GM13977 (cell line): ENCODE measurements around the gene LDB3.

Experiments
- DNase-seq: peaks from one replicate; pipeline ENCODE4 v3.0.0; 2012; ENCODE audit warnings: low spot score
- in situ Hi-C: fragments of 300-500 bp; cut with MboI; formaldehyde crosslinking; loops from one replicate; pipeline ENCODE4 v1.12.0; 2022; ENCODE audit warnings: low sequenced_read_pairs, low pct_unique_long_range_greater_than_20kb, mixed read lengths, inconsistent platforms; ENCODE audit not compliant: unreplicated experiment
- TF ChIP-seq, protein P1 (sequence below): IDR thresholded peaks from 2 replicates; pipeline ENCODE4 v1.5.1; 2012; ENCODE audit warnings: mild to moderate bottlenecking, control low read depth; ENCODE audit not compliant: insufficient read depth; ENCODE audit errors: extremely low read depth, missing control alignments

Gene LDB3

DNA sequence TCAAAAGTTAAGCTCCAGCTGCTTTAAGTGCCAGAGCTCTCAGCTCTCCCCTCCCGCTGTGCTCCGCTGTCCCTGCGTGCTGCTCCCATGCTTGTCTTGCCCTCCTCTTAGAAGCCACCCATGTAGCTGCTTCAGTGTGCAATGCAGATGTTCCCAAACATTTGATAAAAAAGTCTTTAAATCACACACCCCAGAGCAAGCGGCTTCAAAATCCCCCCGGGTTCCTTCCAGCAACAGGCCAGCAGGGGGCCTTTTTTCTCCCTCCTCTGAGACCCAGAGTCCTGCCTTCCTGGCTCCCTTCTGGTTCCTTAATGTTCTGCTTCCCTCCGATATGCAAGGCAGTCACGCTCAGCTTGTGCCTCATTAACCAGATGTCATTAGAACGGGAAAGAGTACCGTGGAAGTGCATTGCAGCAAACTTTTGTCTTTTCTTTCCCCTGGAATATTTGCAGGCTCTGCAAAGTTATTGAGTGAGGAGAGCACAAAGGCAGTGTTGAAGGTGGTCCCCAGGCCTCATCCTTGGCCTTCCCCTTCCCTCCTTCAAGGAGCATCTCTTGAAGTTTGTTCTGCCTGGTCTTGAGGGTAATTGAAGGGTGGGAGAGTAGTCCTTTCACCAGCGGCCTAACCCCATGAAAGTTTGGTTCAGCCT is 25.5 kb downstream of the LDB3 start:
- in situ Hi-C loops, result no loop called here
- TF ChIP-seq, protein P1, sequence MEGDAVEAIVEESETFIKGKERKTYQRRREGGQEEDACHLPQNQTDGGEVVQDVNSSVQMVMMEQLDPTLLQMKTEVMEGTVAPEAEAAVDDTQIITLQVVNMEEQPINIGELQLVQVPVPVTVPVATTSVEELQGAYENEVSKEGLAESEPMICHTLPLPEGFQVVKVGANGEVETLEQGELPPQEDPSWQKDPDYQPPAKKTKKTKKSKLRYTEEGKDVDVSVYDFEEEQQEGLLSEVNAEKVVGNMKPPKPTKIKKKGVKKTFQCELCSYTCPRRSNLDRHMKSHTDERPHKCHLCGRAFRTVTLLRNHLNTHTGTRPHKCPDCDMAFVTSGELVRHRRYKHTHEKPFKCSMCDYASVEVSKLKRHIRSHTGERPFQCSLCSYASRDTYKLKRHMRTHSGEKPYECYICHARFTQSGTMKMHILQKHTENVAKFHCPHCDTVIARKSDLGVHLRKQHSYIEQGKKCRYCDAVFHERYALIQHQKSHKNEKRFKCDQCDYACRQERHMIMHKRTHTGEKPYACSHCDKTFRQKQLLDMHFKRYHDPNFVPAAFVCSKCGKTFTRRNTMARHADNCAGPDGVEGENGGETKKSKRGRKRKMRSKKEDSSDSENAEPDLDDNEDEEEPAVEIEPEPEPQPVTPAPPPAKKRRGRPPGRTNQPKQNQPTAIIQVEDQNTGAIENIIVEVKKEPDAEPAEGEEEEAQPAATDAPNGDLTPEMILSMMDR, result peak; percentile 61
- DNase-seq, result peak; percentile 54

DNA sequence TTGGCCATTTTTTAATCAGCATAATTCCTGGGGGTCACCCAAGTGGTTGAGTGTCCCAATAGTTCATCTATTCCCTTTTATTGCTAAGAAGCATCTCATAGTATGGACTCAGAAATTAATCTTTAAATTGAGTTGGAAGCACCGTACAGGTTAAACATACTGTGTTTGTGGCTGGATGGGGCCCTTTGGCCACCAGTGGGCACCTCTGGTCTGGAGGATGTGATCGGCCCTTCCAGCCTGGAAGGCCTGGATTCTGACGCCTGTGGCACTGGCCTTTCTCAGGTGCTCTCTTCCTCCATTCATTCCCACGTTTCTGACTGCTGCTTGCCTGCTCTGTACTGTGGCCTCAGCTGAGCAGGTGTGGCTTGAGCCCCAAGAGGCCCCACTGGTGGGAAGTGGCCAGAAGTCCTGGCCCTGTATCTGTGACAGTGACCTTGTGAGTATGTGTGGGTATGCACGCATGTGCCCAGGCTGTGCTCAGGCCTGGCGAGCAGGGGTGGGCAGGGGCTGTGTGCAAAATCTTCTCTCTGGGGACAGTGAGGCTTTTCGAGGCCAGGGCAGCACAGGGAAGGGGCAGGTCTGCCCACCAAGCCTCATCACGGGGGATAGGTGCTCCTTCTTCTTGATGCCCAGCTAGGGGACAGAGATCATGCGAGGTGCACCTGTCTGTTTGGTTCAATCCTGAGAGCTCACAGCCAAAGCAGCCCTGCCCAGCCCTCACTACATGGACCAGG is 30.1 kb downstream of the LDB3 start:
- TF ChIP-seq, protein P1, result no peak
- DNase-seq, result no peak
- in situ Hi-C loops, result no loop called here

DNA sequence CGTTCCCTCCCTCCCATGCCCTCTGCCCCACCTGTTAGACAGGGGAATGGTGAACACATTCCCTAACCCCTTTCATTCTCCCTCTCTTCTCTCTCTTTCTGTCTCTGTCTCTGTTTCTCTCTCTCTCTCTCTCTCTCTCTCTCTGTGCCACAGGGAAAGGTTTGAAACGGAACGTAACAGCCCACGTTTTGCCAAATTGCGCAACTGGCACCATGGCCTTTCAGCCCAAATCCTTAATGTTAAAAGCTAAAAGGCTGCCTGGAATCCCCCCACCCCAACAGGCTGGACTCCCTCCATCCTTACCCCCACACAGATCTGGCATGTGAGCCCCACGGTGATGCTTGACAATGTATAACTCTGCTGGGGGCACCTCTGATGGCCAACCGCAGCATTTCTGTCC is 30.8 kb downstream of the LDB3 start:
- in situ Hi-C loops, result no loop called here
- DNase-seq, result no peak
- TF ChIP-seq, protein P1, result no peak

DNA sequence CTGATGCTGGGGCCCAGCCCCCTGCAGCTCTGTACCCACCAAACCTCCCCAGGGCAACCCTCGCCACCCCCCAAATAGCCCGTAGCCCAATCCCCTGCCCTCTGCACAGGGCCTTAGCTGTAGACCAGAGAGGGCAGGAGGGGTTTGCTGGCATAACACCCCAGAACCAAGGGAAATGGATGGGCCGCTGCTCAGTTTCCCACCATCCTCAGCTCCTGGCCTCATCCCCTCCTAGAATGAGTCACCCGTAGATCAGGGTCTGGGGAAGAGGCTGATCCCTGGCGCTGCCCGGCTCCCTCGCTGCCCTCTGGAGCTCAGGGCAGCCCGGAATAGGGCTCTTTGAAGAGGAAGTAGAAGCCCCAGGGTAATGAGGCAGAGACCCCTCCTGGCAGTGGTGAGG is 31.2 kb downstream of the LDB3 start:
- TF ChIP-seq, protein P1, result no peak
- in situ Hi-C loops, result no loop called here
- DNase-seq, result no peak

DNA sequence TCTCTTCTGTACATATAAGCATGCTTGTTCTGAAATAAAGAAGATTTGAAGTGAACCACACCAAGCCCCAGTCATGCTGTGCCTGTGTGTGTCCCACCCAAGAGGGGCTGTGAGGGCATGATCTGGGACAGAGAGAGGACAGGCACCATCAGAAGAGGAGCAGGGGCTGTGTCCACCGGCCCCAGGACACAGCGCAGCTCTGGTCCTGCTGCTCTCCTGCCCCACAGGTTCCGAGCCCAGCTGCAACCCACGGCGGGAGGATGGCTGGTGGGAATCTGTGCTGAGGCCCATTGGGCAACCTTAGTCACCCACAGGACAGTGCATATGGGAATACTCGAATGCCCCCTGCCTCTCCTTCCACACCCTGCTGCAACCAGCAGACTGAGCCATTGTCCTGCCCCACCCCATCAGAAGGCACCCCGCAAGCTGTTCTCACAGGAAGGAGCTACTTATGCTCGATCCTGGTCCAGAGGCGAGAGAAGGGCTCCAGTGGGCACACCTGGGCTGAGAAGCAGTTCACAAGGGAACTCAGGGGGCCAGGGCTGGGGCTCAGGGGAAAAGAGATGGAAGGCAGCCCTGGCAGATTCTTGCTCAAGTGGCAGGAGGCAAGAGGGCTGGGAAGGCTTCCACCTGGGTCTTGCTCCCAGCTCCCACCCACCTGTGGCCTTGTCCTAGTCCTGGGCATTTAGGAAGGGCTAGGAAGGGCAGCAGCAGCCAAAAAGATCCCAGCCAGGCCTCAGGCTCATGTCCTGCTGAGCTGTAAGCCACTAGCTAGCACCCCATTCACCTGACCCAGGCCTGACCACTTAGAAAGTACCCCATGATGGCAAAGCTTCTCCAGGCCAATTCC is 31.9 kb downstream of the LDB3 start:
- TF ChIP-seq, protein P1, result no peak
- in situ Hi-C loops, result no loop called here

DNA sequence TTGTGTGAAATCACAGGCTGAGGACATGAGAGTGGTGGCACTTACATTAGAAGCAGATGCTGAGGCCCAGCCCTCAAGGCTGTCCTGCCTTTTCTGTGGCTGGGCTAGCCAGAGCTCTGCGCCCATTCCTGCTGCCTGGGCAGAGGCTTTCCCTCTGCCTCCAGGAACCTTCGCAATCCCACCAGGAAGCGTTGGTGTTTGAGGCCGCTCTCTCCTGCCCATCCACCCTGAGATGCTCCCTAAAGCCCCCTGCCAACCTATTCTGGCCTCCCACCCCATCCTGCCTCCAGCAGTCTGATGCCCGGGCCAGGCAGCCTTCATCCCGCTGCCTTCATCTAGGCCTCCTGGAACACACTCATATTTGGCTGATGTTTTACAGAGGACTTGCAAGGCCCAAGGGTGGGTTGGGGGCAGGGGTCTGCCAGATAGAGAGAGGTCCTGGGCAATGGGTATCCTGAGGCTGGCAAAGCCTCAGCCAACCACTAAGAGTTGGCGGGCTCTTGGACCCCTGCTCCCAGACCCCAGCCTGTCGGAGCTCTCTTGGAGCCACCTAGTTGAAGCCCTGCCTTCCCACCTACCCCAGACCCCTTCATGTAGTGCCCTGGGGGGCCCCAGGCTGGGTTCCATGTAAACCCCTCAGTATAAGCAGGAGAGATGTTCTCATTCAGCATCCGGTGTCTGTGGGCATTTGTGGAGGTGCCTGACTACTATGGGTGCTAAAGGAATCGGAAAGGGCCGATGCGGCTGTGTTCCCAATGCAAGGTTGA is 32.7 kb downstream of the LDB3 start:
- TF ChIP-seq, protein P1, result no peak
- in situ Hi-C loops, result no loop called here
- no peak for DNase-seq

More for the DNA sequence above, 31.9 kb downstream of the LDB3 start:
- no peak for DNase-seq
